K562 (cell line): ENCODE measurements around the gene AGK. TPM values are rescaled to one million over a fixed set of nuclear protein-coding genes. Genes with fewer than 3 reads are reported as not detected.
A peak's percentile ranks its signal among the peaks of the same experiment; 100 is the strongest.

ENCODE experiments used
- ATAC-seq: fragments of 200-7000 bp; cut with Tn5 transposase; 3 replicates; pipeline ENCODE4 v1.9.1; 2020; ENCODE audit warnings: moderate library complexity
- BruUV-seq: library from RNA; stranded (reverse); fragments of 400-500 nt; replicated peaks from 2 replicates; lab custom pipeline; 2021; lab: Mats Ljungman, UMichigan
- CTCF ChIA-PET: fragments of 300-600 bp; formaldehyde crosslinking; extraction: SDS; loops from one replicate; lab custom pipeline; 2021; ENCODE audit warnings: low intra/inter-chr PET ratio; lab: Yijun Ruan, JAX
- POLR2A ChIA-PET: fragments of 300-600, 350-650 bp; sonication (Branson Sonifier 250); formaldehyde crosslinking; extraction: SDS; loops from one replicate; lab custom pipeline; 2021; ENCODE audit warnings: antibody characterized with exemption, inconsistent platforms; lab: Yijun Ruan, JAX
- DNase-seq, 4 experiments: peaks; one replicate each; pipeline versions ENCODE4 v3.0.0 to v3.0.0-alpha.2; 2011 to 2018; ENCODE audit warnings: low spot score in 3 of 4, mixed read lengths in 3 of 4; ENCODE audit errors: extremely low read depth in 1 of 4
- FAIRE-seq: peaks from 2 replicates; lab custom pipeline; 2011; peaks lifted over from hg19 to GRCh38; lab: Jason Lieb, UNC
- H2AFZ ChIP-seq: 2 replicates; pipeline ENCODE4 v1.6.0; 2011; ENCODE audit warnings: low read depth, low read length, control low read depth, inconsistent platforms
- H3K27ac ChIP-seq: fragments of 200-600 bp; 3 replicates; pipeline ENCODE4 v1.8.0; 2011; ENCODE audit warnings: low read depth, mild to moderate bottlenecking, control low read depth, inconsistent platforms, low read length, moderate library complexity, mixed read lengths; ENCODE audit errors: extremely low read depth
- H3K27me3 ChIP-seq, 2 experiments: fragments of 300-600 bp in 1 of 2; 2 replicates in 1 of 2; 3 replicates in 1 of 2; pipeline versions ENCODE4 v1.6.0 to v1.8.0; 2011; ENCODE audit warnings: inconsistent platforms in 2 of 2, low read length in 2 of 2, mild to moderate bottlenecking in 1 of 2, mixed read lengths in 1 of 2, moderate library complexity in 1 of 2; ENCODE audit not compliant: control insufficient read depth in 2 of 2, insufficient read depth in 2 of 2
- H3K36me3 ChIP-seq: fragments of 300-600 bp; 3 replicates; pipeline ENCODE4 v1.8.0; 2011; ENCODE audit warnings: mild to moderate bottlenecking, low read length, inconsistent platforms; ENCODE audit not compliant: control insufficient read depth, insufficient read depth
- H3K4me1 ChIP-seq, 2 experiments: fragments of 200-600 bp in 1 of 2; replicated peaks in 1 of 2; 2 replicates in 1 of 2; 3 replicates in 1 of 2; pipeline versions ENCODE4 v1.5.1 to v1.8.0; 2011; ENCODE audit warnings: inconsistent platforms in 2 of 2, low read length in 2 of 2, mild to moderate bottlenecking in 1 of 2, mixed read lengths in 1 of 2, moderate library complexity in 1 of 2; ENCODE audit not compliant: control insufficient read depth in 2 of 2, insufficient read depth in 2 of 2
- H3K4me2 ChIP-seq: 2 replicates; pipeline ENCODE4 v1.6.1; 2011; ENCODE audit warnings: low read length, control low read depth, inconsistent platforms, mixed read lengths; ENCODE audit not compliant: insufficient read depth
- H3K4me3 ChIP-seq: fragments of 200-600 bp; sonication (generic), shearing (Covaris generic); 2 replicates; pipeline ENCODE4 v1.5.1; 2016; ENCODE audit warnings: control low read depth, inconsistent platforms
- H3K79me2 ChIP-seq: fragments of 200-600 bp; 3 replicates; pipeline ENCODE4 v1.8.0; 2011; ENCODE audit warnings: low read length, inconsistent platforms; ENCODE audit not compliant: control insufficient read depth, insufficient read depth
- H3K9ac ChIP-seq, 2 experiments: 2 replicates each; pipeline versions ENCODE4 v1.6.0 to v1.6.1; 2011; ENCODE audit warnings: low read depth in 2 of 2, low read length in 2 of 2, control low read depth in 1 of 2, inconsistent platforms in 1 of 2, mild to moderate bottlenecking in 1 of 2, mixed read lengths in 1 of 2; ENCODE audit not compliant: insufficient read depth in 1 of 2
- H3K9me1 ChIP-seq: one replicate; pipeline ENCODE4 v1.6.0; 2011; ENCODE audit warnings: inconsistent platforms, mild to moderate bottlenecking, low read length, moderate library complexity; ENCODE audit not compliant: control insufficient read depth, insufficient read depth
- H3K9me3 ChIP-seq: replicated peaks from 2 replicates; pipeline ENCODE4 v1.5.1; 2011; ENCODE audit warnings: low read depth, low read length, inconsistent platforms; ENCODE audit not compliant: control insufficient read depth, insufficient read depth
- H4K20me1 ChIP-seq: replicated peaks from 2 replicates; pipeline ENCODE4 v1.6.1; 2011; ENCODE audit warnings: low read length, inconsistent platforms, mixed read lengths; ENCODE audit not compliant: control insufficient read depth, insufficient read depth
- HLTF ChIP-seq: fragments of 450-650 bp; IDR thresholded peaks from 2 replicates; pipeline ENCODE4 v1.6.1; 2016
- KAT7 ChIP-seq: sonication (generic); formaldehyde crosslinking; IDR thresholded peaks from 2 replicates; pipeline ENCODE4 v1.8.0; 2022; ENCODE audit warnings: missing genetic modification reagents, mild to moderate bottlenecking, borderline replicate concordance
- MTA3 ChIP-seq: fragments of 450-650 bp; formaldehyde crosslinking; IDR thresholded peaks from 2 replicates; pipeline ENCODE4 v1.6.1; 2017; ENCODE audit warnings: mild to moderate bottlenecking, borderline replicate concordance
- SIN3A ChIP-seq, 2 experiments: fragments of 150-350 bp in 1 of 2; IDR thresholded peaks; 2 replicates each; pipeline ENCODE4 v1.6.1; 2011 to 2016; ENCODE audit warnings: borderline replicate concordance in 2 of 2, low read depth in 2 of 2, low read length in 2 of 2, mild to moderate bottlenecking in 2 of 2, moderate library complexity in 2 of 2; ENCODE audit not compliant: control insufficient read depth in 1 of 2
- ZNF282 ChIP-seq: sonication (generic); formaldehyde crosslinking; IDR thresholded peaks from 2 replicates; pipeline ENCODE4 v1.8.1; 2023; ENCODE audit warnings: missing genetic modification reagents
- ZNF324 ChIP-seq: fragments of 250-450 bp; sonication (Bioruptor Pico); IDR thresholded peaks from 2 replicates; pipeline ENCODE4 v1.4.0; 2020; ENCODE audit warnings: mild to moderate bottlenecking
- WGBS: fragments of 100-300 bp; shearing (Covaris generic); methylation state at CpG from one replicate; pipeline ENCODE4 v1.1.6; 2016; ENCODE audit warnings: low coverage, mixed read lengths; ENCODE audit not compliant: insufficient coverage; ENCODE audit errors: missing lambda C conversion rate; 5-methylcytosine and 5-hydroxymethylcytosine counted together
- in situ Hi-C: fragments of 300-500 bp; cut with MboI; formaldehyde crosslinking; loops from 4 replicates; pipeline ENCODE4 v1.15.0; 2018; ENCODE audit warnings: inconsistent platforms, mixed read lengths
- intact Hi-C: fragments of 100-400 bp; cut with micrococcal nuclease; formaldehyde crosslinking; loops from 2 replicates; pipeline ENCODE4 v1.14.2; 2022
- polyA plus RNA-seq, 8 experiments: library from polyadenylated mRNA; depleted of rRNA in 4 of 8; stranded (reverse) in 5 of 8; unstranded in 3 of 8; fragments of >200 nt; fragmentation: Nextera tagmentation in 2 of 8; fragmentation: Illumina TruSeq in 1 of 8; extraction: Ambion mirVana in 2 of 8; extraction: Trizol in 1 of 8; gene quantifications; 2 replicates each; pipeline versions ENCODE4 v1.2.1 to v1.2.3, GENCODE V29; 2011 to 2014; ENCODE audit warnings: inconsistent platforms in 1 of 8, missing spikeins in 1 of 8
- total RNA-seq, 7 experiments: library from RNA; depleted of rRNA in 6 of 7; stranded (reverse); fragments of >200 nt in 6 of 7; fragmentation: Illumina TruSeq in 2 of 7; extraction: Trizol in 2 of 7; gene quantifications; 2 replicates each; pipeline versions ENCODE4 v1.2.1 to v1.2.3, GENCODE V29; 2011 to 2021; ENCODE audit warnings: low replicate concordance in 1 of 7

AGK gene
- total and polyA plus RNA-seq, 9 of the 15 experiments (the other 6 are each of a cell fraction or from before 2014, with no cell fraction given): 50.7 to 128 (median 71.8) TPM

GRCh38 chr7:141550386-141551093 is 670 bp upstream of the AGK start:
- ChIA-PET POLR2A (interaction anchor here (0.7 to 1.6 kb wide), 7 partner anchors 12 to 851 kb away, joined by 3 to 5 read pairs (median 3); partner anchors contain the start of gene SSBP1), CTCF (no interaction called here)
- Histone ChIP-seq H3K4me1 (peaks cover 8 to 12% of the 10 kb centered on the region in 2 experiments; a peak in 3 of 5 replicates), H3K27me3 (peaks cover 0 to 4% of the 10 kb centered on the region in 2 experiments; a peak in 1 of 5 replicates), H4K20me1 (no peaks in the 10 kb centered on the region), H3K27ac (no peak overlapping the region; the same call in 2 of the 3 replicates), H2AFZ (peak overlapping the region; percentile 96), H3K4me3 (peak overlapping the region; percentile 97), H3K9me1 (no peaks in the 10 kb centered on the region), H3K36me3 (peaks cover 19% of the 10 kb centered on the region; the same call in 2 of the 3 replicates)
- 57% methylated on average over 18 of the region's 18 CpGs for WGBS
- FAIRE-seq (no peak), ATAC-seq (peak; percentile 7)
- TF ChIP-seq KAT7 (CRISPR knock-in tag) (0 out of 2 replicates have a peak, but pooled peaks have one; percentile 86), SIN3A (IDR thresholded peaks at IDR 0.05; ENCODE audit: borderline replicate concordance in 2 of 2, control insufficient read depth in 1 of 2, low read depth in 2 of 2, low read length in 2 of 2) (peak in 1 of 2 experiments; percentile 14; a peak in 1 of 4 replicates), ZNF324 (CRISPR knock-in tag) (no peak), ZNF282 (CRISPR knock-in tag) (peak; percentile 9; the same call in 1 of the 2 replicates), MTA3 (no peak), HLTF (no peak)
- TF ChIP-seq, all 486 proteins: peak for 3
- Histone ChIP-seq H3K79me2 (peaks cover 25% of the 10 kb centered on the region), H3K4me2 (peak overlapping the region; percentile 93), H3K9me3 (no peaks in the 10 kb centered on the region), H3K9ac (peak overlapping the region; percentile 78 to 96; a peak in 3 of 4 replicates)
- intact Hi-C loops (loop anchor here (5.0 kb wide), 2 partner anchors 102 to 187 kb away; partner anchors contain the start of gene SSBP1), in situ Hi-C loops (no loop called here)
- peak in 2 of 4 experiments; percentile 32 to 35 for DNase-seq
- BruUV-seq: TSS peak; percentile 92
